Endothelial cell of umbilical vein (primary cell): Measurements from ENCODE around the gene PCDHGA4.

Experiments
- CTCF ChIP-seq, 2 donors: IDR thresholded peaks; 1 replicate in 1 of 2; 2 replicates in 1 of 2; pipeline ENCODE4 v1.5.1; 2011; ENCODE audit warnings: low read length in 2 of 2, mild to moderate bottlenecking in 2 of 2, moderate library complexity in 2 of 2, control low read depth in 1 of 2, inconsistent platforms in 1 of 2, low read depth in 1 of 2; ENCODE audit not compliant: insufficient read depth in 1 of 2; ENCODE audit errors: extremely low read depth in 1 of 2
- EZH2 ChIP-seq: IDR thresholded peaks from 2 replicates; pipeline ENCODE4 v1.6.1; 2012; ENCODE audit warnings: borderline replicate concordance, low read depth, mild to moderate bottlenecking, moderate library complexity, low read length, inconsistent platforms; ENCODE audit not compliant: severe bottlenecking
- GATA2 ChIP-seq: IDR thresholded peaks from 2 replicates; pipeline ENCODE4 v1.7.0; 2011; ENCODE audit warnings: low read depth, mild to moderate bottlenecking, moderate library complexity, mixed read lengths, low read length; ENCODE audit not compliant: insufficient read length, insufficient read depth
- JUN ChIP-seq: IDR thresholded peaks from 2 replicates; pipeline ENCODE4 v1.6.1; 2011; ENCODE audit warnings: borderline replicate concordance, low read depth; ENCODE audit not compliant: insufficient read length, insufficient read depth
- MAX ChIP-seq: IDR thresholded peaks from 2 replicates; pipeline ENCODE4 v1.6.1; 2011; ENCODE audit not compliant: insufficient read depth, insufficient read length
- POLR2A ChIP-seq: IDR thresholded peaks from 2 replicates; pipeline ENCODE4 v1.6.1; 2012; ENCODE audit warnings: low read depth, mild to moderate bottlenecking, control low read depth, low read length
- POLR2AphosphoS5 ChIP-seq: IDR thresholded peaks from 2 replicates; pipeline ENCODE4 v1.6.1; 2012; ENCODE audit warnings: low read depth, mild to moderate bottlenecking, control low read depth, low read length, moderate library complexity; ENCODE audit not compliant: insufficient read depth

DNA sequence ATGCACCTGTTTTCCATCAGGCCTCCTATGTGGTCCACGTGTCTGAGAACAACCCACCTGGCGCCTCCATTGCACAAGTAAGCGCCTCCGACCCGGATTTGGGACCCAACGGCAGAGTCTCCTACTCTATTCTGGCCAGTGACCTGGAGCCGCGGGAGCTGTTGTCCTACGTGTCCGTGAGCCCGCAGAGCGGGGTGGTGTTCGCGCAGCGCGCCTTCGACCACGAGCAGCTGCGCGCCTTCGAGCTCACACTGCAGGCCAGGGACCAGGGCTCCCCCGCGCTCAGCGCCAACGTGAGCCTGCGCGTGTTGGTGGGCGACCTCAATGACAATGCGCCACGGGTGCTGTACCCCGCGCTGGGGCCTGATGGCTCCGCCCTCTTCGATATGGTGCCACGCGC is 3.2 kb upstream of the PCDHGA4 start:
- TF ChIP-seq CTCF (IDR thresholded peaks at IDR 0.05; ENCODE audit: extremely low read depth in 1 of 2, insufficient read depth in 1 of 2, low read depth in 1 of 2, low read length in 2 of 2) (no peak), POLR2A (no peak), EZH2 (no peak), GATA2 (no peak), MAX (no peak), JUN (no peak), POLR2AphosphoS5 (no peak)
